ENCODE measurements around the gene OR56B4. TPM values are rescaled to one million over a fixed set of nuclear protein-coding genes. Genes with fewer than 3 reads are reported as not detected.
"Not testable (repeated sequence)": the region's sequence is repeated elsewhere in the genome, so short reads cannot be mapped to it uniquely, and the experiment has no call there.

OR56B4 gene
- total RNA-seq, 1 donor from 2014 or later: not detected

DNA sequence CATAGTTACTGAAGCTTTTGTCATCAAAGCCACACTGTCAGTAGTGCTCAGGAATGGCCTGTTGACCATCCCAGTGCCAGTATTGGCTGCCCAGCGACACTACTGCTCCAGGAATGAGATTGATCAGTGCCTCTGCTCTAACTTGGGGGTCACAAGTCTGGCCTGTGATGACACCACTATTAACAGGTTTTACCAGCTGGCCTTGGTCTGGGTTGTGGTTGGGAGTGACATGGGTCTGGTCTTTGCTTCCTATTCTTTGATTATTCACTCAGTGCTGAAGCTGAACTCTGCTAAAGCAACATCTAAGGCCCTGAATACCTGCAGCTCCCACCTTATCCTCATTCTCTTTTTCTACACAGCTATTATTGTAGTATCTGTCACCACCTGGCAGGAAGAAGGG is 21.5 kb downstream of the OR56B4 start:
- H3K27me3 ChIP-seq: no peaks in the 10 kb centered on the region
- no peaks in the 10 kb centered on the region for H3K9me3 ChIP-seq
- intact Hi-C loops (cut with DNase I): no loop called here
- H3K4me3 ChIP-seq: no peak overlapping the region
- H3K27ac ChIP-seq: no peak overlapping the region
- no peak for DNase-seq (ENCODE audit: low spot score in 2 of 2)
- no peaks in the 10 kb centered on the region for H3K36me3 ChIP-seq
- TF ChIP-seq, protein P1, sequence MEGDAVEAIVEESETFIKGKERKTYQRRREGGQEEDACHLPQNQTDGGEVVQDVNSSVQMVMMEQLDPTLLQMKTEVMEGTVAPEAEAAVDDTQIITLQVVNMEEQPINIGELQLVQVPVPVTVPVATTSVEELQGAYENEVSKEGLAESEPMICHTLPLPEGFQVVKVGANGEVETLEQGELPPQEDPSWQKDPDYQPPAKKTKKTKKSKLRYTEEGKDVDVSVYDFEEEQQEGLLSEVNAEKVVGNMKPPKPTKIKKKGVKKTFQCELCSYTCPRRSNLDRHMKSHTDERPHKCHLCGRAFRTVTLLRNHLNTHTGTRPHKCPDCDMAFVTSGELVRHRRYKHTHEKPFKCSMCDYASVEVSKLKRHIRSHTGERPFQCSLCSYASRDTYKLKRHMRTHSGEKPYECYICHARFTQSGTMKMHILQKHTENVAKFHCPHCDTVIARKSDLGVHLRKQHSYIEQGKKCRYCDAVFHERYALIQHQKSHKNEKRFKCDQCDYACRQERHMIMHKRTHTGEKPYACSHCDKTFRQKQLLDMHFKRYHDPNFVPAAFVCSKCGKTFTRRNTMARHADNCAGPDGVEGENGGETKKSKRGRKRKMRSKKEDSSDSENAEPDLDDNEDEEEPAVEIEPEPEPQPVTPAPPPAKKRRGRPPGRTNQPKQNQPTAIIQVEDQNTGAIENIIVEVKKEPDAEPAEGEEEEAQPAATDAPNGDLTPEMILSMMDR (IDR thresholded peaks at IDR 0.05): no peak
- no peaks in the 10 kb centered on the region for H3K4me1 ChIP-seq

DNA sequence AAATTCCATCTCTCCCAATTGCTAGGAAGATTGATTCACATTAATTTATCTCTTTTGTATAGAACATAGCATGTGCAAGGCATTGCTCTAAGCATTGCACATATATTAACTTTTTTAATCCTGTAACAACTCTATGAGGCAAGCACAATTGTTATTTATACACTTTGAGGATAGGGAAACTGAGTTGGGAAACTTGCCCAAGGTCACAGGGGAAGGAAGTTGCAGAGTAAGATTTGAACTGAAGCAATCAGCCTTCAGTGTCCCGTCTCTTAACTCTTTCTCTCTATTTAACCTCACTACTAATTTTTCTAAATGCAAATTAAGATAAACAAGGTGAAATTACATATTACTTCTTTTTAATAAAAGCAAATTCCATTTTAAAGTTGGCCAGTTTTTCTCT is 22.2 kb downstream of the OR56B4 start:
- Histone ChIP-seq H3K36me3 (no peaks in the 10 kb centered on the region), H3K9me3 (no peaks in the 10 kb centered on the region), H3K27ac (no peak overlapping the region), H3K4me1 (no peaks in the 10 kb centered on the region), H3K27me3 (no peaks in the 10 kb centered on the region), H3K4me3 (no peak overlapping the region)
- intact Hi-C loops (cut with DNase I): no loop called here
- no peak for DNase-seq (ENCODE audit: low spot score in 2 of 2)
- TF ChIP-seq, protein P1 (IDR thresholded peaks at IDR 0.05): no peak

DNA sequence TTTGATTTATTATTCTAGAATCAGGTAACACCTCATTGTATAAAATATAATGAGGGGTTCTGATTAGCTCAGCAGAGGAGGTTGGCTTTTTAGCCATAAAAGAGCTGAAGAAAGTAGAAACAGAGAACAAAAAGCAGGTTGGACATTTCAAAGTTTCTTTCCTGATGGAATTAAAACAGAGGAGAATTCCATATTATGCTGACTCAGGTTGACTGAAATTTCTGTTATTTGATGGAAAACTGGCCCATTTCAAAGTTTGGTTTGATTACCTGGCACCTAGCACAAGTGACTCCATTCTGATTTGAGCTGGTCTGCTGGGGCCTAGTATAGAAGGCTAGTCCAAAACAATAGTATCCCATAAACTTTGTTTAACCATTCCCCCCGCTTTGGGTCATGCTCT is 24.9 kb downstream of the OR56B4 start:
- H3K27me3 ChIP-seq: no peaks in the 10 kb centered on the region
- H3K4me3 ChIP-seq: no peak overlapping the region
- H3K9me3 ChIP-seq: no peaks in the 10 kb centered on the region
- no peak for DNase-seq (ENCODE audit: low spot score in 2 of 2)
- H3K4me1 ChIP-seq: no peaks in the 10 kb centered on the region
- intact Hi-C loops (cut with DNase I): no loop called here
- H3K36me3 ChIP-seq: no peaks in the 10 kb centered on the region
- H3K27ac ChIP-seq: no peak overlapping the region
- TF ChIP-seq, protein P1 (IDR thresholded peaks at IDR 0.05): no peak

DNA sequence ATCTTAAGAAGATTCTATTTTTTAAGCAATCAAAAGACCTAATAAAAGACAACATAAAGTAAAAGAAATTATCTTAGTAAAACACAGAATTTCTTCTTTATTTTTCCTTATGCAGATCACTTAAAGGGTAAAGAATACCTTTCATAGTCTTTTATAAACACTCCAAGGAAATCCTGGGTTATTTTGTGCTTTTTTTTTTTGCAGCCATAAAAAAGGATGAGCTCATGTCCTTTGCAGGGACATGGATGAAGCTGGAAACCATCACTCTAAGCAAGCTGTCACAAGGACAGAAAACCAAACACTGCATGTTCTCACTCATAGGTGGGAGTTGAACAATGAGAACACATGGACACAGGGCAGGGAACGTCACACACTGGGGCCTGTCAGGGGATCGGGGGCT is 28.5 kb downstream of the OR56B4 start:
- DNase-seq (ENCODE audit: low spot score in 2 of 2); H3K27ac ChIP-seq; intact Hi-C loops (cut with DNase I); H3K9me3 ChIP-seq; H3K27me3 ChIP-seq; H3K36me3 ChIP-seq; H3K4me1 ChIP-seq; H3K4me3 ChIP-seq: not testable (repeated sequence)

DNA sequence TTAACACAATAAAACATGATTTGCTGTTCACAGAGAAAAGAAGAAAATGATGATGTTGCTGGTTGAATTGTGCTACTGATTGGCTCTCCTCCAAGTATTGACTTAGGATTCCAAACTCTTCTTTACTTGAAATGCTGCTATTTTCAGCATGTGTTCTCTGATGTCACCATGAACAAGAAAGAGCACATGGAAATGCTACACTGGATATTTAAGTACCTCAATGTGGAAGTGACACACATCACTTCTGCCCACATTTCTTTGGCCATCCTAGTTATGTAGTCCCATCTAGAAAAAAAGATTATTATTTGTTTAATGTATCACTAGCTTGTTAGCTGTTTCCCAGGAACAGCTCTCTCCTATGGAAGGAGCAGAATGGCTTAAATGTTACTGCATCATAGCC is 35.5 kb downstream of the OR56B4 start:
- TF ChIP-seq, protein P1 (IDR thresholded peaks at IDR 0.05): no peak
- H3K27me3 ChIP-seq: no peaks in the 10 kb centered on the region
- intact Hi-C loops (cut with DNase I): no loop called here
- H3K9me3 ChIP-seq: no peaks in the 10 kb centered on the region
- no peak overlapping the region for H3K27ac ChIP-seq
- DNase-seq (ENCODE audit: low spot score in 2 of 2): no peak
- H3K36me3 ChIP-seq: no peaks in the 10 kb centered on the region
- no peak overlapping the region for H3K4me3 ChIP-seq
- H3K4me1 ChIP-seq: no peaks in the 10 kb centered on the region

DNA sequence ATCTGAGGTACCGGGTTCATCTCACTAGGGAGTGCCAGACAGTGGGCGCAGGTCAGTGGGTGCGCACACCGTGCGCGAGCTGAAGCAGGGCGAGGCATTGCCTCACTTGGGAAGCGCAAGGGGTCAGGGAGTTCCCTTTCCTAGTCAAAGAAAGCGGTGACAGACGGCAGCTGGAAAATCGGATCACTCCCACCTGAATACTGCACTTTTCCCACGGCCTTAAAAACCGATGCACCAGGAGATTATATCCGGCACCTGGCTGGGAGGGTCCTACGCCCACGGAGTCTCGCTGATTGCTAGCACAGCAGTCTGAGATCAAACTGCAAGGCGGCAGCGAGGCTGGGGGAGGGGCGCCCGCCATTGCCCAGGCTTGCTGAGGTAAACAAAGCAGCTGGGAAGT is 36.3 kb downstream of the OR56B4 start:
- H3K27ac ChIP-seq; H3K9me3 ChIP-seq; H3K4me3 ChIP-seq; intact Hi-C loops (cut with DNase I); DNase-seq (ENCODE audit: low spot score in 2 of 2); H3K4me1 ChIP-seq; H3K36me3 ChIP-seq; H3K27me3 ChIP-seq: not testable (repeated sequence)

DNA sequence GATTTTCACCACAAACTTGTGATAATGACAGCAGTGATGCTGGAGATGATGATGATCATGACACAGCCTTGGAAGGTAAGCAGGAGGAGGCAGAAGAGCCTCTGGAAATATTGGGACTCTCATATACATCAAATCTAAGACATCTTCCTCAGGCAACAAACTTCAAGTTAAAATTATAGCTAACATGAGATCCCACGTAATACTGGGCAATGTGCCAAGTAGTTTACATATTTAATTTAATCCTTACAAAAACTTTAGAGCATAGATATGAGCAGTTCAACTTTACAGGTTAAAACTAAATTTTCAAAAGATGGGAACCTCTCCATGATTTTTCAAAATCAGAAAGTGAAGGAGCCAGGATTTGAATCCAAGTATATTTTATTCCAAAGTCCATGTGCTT is 43.6 kb downstream of the OR56B4 start:
- no peak for DNase-seq (ENCODE audit: low spot score in 2 of 2)
- Histone ChIP-seq H3K27me3 (no peaks in the 10 kb centered on the region), H3K4me3 (no peak overlapping the region), H3K4me1 (no peaks in the 10 kb centered on the region), H3K27ac (no peak overlapping the region), H3K36me3 (no peaks in the 10 kb centered on the region), H3K9me3 (no peaks in the 10 kb centered on the region)
- TF ChIP-seq, protein P1 (IDR thresholded peaks at IDR 0.05): no peak
- intact Hi-C loops (cut with DNase I): no loop called here

Measured in ascending aorta (tissue), 2 donors.